Fibroblast of skin of left quadriceps (primary cell): Measurements from ENCODE around the gene CKMT1B.
"Not testable (repeated sequence)": the region's sequence is repeated elsewhere in the genome, so short reads cannot be mapped to it uniquely, and the experiment has no call there.

Experiments used
- DNase-seq, 2 experiments: peaks; one replicate each; pipeline ENCODE4 v3.0.0-alpha.2; 2013; ENCODE audit warnings: low read depth in 2 of 2

CKMT1B gene

GRCh38 chr15:43638464-43639204 lies 44.8 kb downstream of the CKMT1B start:
- DNase-seq, result not testable (repeated sequence)
